SK-N-DZ (cell line): ENCODE data around the gene KIF1A.
"Not testable (repeated sequence)": the region's sequence is repeated elsewhere in the genome, so short reads cannot be mapped to it uniquely, and the experiment has no call there.

ENCODE experiments used
- DNase-seq: peaks from one replicate; pipeline ENCODE4 v3.0.0-alpha.2; 2015; ENCODE audit warnings: low spot score

The KIF1A gene

GRCh38 chr2:240787521-240788472, 32.2 kb downstream of the KIF1A start:
- no peak for DNase-seq

GRCh38 chr2:240786871-240787311, 33.1 kb downstream of the KIF1A start:
- no peak for DNase-seq

GRCh38 chr2:240786355-240786841, 33.6 kb downstream of the KIF1A start:
- DNase-seq = no peak

- DNase-seq = no peak
Measured at GRCh38 chr2:240785424-240786335, 34.3 kb downstream of the KIF1A start.

GRCh38 chr2:240784629-240785423, 35.2 kb downstream of the KIF1A start:
- no peak for DNase-seq

GRCh38 chr2:240783819-240784621, 36.0 kb downstream of the KIF1A start:
- no peak for DNase-seq

GRCh38 chr2:240782886-240783818, 36.9 kb downstream of the KIF1A start:
- no peak for DNase-seq

- DNase-seq = no peak
Measured at GRCh38 chr2:240782221-240782885, 37.7 kb downstream of the KIF1A start.

GRCh38 chr2:240781471-240782220, 38.4 kb downstream of the KIF1A start:
- DNase-seq = no peak

- no peak for DNase-seq
Measured at GRCh38 chr2:240780023-240780700, 39.9 kb downstream of the KIF1A start.

GRCh38 chr2:240779250-240779832, 40.7 kb downstream of the KIF1A start:
- DNase-seq = not testable (repeated sequence)

- no peak for DNase-seq
Measured at GRCh38 chr2:240778426-240778825, 41.6 kb downstream of the KIF1A start.

GRCh38 chr2:240777456-240778212, 42.4 kb downstream of the KIF1A start:
- no peak for DNase-seq

- no peak for DNase-seq
Measured at GRCh38 chr2:240775905-240776304, 44.1 kb downstream of the KIF1A start.

- DNase-seq = no peak
Measured at GRCh38 chr2:240774856-240775255, 45.2 kb downstream of the KIF1A start.

- no peak for DNase-seq
Measured at GRCh38 chr2:240769096-240769495, 50.9 kb downstream of the KIF1A start.
